EH (cell line): ENCODE measurements around the gene USP20.
"Not testable (repeated sequence)": the region's sequence is repeated elsewhere in the genome, so short reads cannot be mapped to it uniquely, and the experiment has no call there.

ENCODE experiments used
- DNase-seq: peaks from one replicate; pipeline ENCODE4 v3.0.0-alpha.2; 2015; ENCODE audit warnings: low read depth

The USP20 gene

GRCh38 chr9:129835128-129835859, at the start of gene USP20, which contains the start of gene C9orf78:
Gene USP20 (plus strand): TSS chr9:129835458. CDS start chr9:129852556, 17,098 bp downstream.
Gene C9orf78 (minus strand): TSS chr9:129835275. CDS start chr9:129835221, 54 bp downstream.
- DNase-seq = peak; percentile 94

- DNase-seq = peak; percentile 23
These were observed 49.4 kb upstream of the USP20 start for GRCh38 chr9:129785866-129786265.

GRCh38 chr9:129786481-129786880, 48.8 kb upstream of the USP20 start:
- no peak for DNase-seq

- no peak for DNase-seq
These were observed 40.7 kb upstream of the USP20 start for GRCh38 chr9:129794549-129794948.

- DNase-seq = not testable (repeated sequence)
These were observed 39.2 kb upstream of the USP20 start for GRCh38 chr9:129796029-129796428.

GRCh38 chr9:129798973-129799372, 36.3 kb upstream of the USP20 start:
- DNase-seq = no peak

- no peak for DNase-seq
These were observed 33.8 kb upstream of the USP20 start for GRCh38 chr9:129801504-129801903.

GRCh38 chr9:129802833-129803675, 32.2 kb upstream of the USP20 start, which contains the start of gene TOR1B:
Gene TOR1B (plus strand): TSS chr9:129803184. CDS start chr9:129803213, 29 bp downstream.
- peak; percentile 92 for DNase-seq

- peak; percentile 12 for DNase-seq
These were observed 31.6 kb upstream of the USP20 start for GRCh38 chr9:129803676-129804060.

- DNase-seq = no peak
These were observed 29.2 kb upstream of the USP20 start for GRCh38 chr9:129806061-129806460.

GRCh38 chr9:129809346-129809745, 25.9 kb upstream of the USP20 start:
- no peak for DNase-seq

- no peak for DNase-seq
These were observed 25.1 kb upstream of the USP20 start for GRCh38 chr9:129810116-129810515.

GRCh38 chr9:129810788-129811187, 24.5 kb upstream of the USP20 start:
- no peak for DNase-seq

GRCh38 chr9:129811967-129812363, 23.3 kb upstream of the USP20 start:
- DNase-seq = no peak

GRCh38 chr9:129812385-129812784, 22.9 kb upstream of the USP20 start:
- DNase-seq = no peak

GRCh38 chr9:129813661-129814060, 21.6 kb upstream of the USP20 start:
- DNase-seq = no peak

GRCh38 chr9:129814432-129815223, 20.6 kb upstream of the USP20 start:
- no peak for DNase-seq

- DNase-seq = no peak
These were observed 20.0 kb upstream of the USP20 start for GRCh38 chr9:129815278-129815677.

GRCh38 chr9:129816501-129817435, 18.5 kb upstream of the USP20 start:
- no peak for DNase-seq

GRCh38 chr9:129822898-129823541, 12.2 kb upstream of the USP20 start:
- peak; percentile 50 for DNase-seq

GRCh38 chr9:129823542-129823934, 11.7 kb upstream of the USP20 start:
- no peak for DNase-seq
